ENCODE results near the gene DOK3. TPM values are rescaled to one million over a fixed set of nuclear protein-coding genes. Genes with fewer than 3 reads are reported as not detected.

The DOK3 gene
- total and polyA plus RNA-seq, 2 experiments from 2014 or later = 3.1 to 3.5 TPM

DNA sequence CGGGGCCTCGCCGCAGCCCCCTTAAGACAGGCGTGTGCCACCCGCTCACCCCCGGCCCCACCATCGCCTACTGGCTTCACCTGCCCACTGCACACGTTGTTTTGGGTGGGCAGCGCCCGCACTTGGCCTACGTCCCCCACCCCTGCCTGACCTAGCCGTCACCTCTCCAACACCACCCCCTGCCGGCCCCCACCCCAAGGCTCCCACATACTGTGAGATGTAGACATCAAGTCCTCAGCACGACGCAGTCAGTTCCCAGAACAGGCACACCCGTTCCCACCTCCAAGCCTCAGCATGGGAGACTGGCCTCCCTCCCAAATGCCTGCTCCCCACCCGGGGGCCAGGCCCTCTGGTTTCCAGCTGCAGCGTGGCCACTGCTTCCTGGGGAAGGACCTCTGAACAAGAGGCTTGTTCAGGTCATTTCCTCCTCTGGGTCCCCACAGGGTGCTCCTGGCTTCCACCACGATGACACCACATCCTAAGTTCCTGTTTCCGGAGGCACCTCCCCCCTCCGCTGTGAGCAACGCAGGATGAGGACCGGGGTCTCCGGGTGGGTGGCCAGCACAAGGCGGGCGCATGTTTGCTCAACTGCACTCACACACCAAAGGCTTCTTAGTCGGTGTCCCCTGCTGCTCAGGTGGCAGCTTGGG lies 47.5 kb downstream of the DOK3 start:
- H3K4me1 ChIP-seq (ENCODE audit: insufficient read depth) = no peaks in the 10 kb centered on the region
- H3K9me3 ChIP-seq (ENCODE audit: low read depth) = no peaks in the 10 kb centered on the region
- H3K9me2 ChIP-seq (replicated peaks; ENCODE audit: insufficient read depth) = no peaks in the 10 kb centered on the region
- no peak for DNase-seq (ENCODE audit: low spot score)
- peaks cover 5% of the 10 kb centered on the region for H3K36me3 ChIP-seq (replicated peaks; ENCODE audit: insufficient read depth, low read depth)
- H3K4me2 ChIP-seq = no peak overlapping the region
- no peak for TF ChIP-seq EZH2phosphoT487 (IDR thresholded peaks at IDR 0.05; ENCODE audit: low read depth, severe bottlenecking, unreplicated experiment)
- no peak for TF ChIP-seq CTCF (IDR thresholded peaks at IDR 0.05; ENCODE audit: poor library complexity)
- TF ChIP-seq EZH2 (IDR thresholded peaks at IDR 0.05; ENCODE audit: borderline replicate concordance) = no peak
- peaks cover 14% of the 10 kb centered on the region for H4K20me1 ChIP-seq (ENCODE audit: insufficient read depth, poor library complexity, severe bottlenecking)
- H3K79me2 ChIP-seq = peaks cover 3% of the 10 kb centered on the region
- no peak overlapping the region for H3K27ac ChIP-seq
- no peak overlapping the region for H2AFZ ChIP-seq
- WGBS (ENCODE audit: low lambda C conversion rate, missing lambda C conversion rate) = 95% methylated on average over 23 of the region's 27 CpGs
- H3K27me3 ChIP-seq = no peaks in the 10 kb centered on the region
- H3K4me3 ChIP-seq = no peak overlapping the region

GRCh38 chr5:177459819-177460628 lies 49.6 kb downstream of the DOK3 start:
- no peak overlapping the region for H3K27ac ChIP-seq
- H3K27me3 ChIP-seq = no peaks in the 10 kb centered on the region
- no peak overlapping the region for H3K4me3 ChIP-seq
- no peak overlapping the region for H3K4me2 ChIP-seq
- peaks cover 3% of the 10 kb centered on the region for H3K79me2 ChIP-seq
- peaks cover 7% of the 10 kb centered on the region for H3K4me1 ChIP-seq (ENCODE audit: insufficient read depth)
- no peak for TF ChIP-seq EZH2phosphoT487 (IDR thresholded peaks at IDR 0.05; ENCODE audit: low read depth, severe bottlenecking, unreplicated experiment)
- 95% methylated on average over 26 of the region's 28 CpGs for WGBS (ENCODE audit: low lambda C conversion rate, missing lambda C conversion rate)
- H2AFZ ChIP-seq = no peak overlapping the region
- no peaks in the 10 kb centered on the region for H3K9me3 ChIP-seq (ENCODE audit: low read depth)
- peaks cover under 1% of the 10 kb centered on the region for H3K36me3 ChIP-seq (replicated peaks; ENCODE audit: insufficient read depth, low read depth)
- H3K9me2 ChIP-seq (replicated peaks; ENCODE audit: insufficient read depth) = no peaks in the 10 kb centered on the region
- DNase-seq (ENCODE audit: low spot score) = no peak
- H4K20me1 ChIP-seq (ENCODE audit: insufficient read depth, poor library complexity, severe bottlenecking) = peaks cover 17% of the 10 kb centered on the region

GRCh38 chr5:177459357-177459756 lies 50.3 kb downstream of the DOK3 start:
- Histone ChIP-seq H3K4me1 (ENCODE audit: insufficient read depth) (peaks cover 7% of the 10 kb centered on the region), H3K4me2 (no peak overlapping the region), H3K79me2 (peaks cover 3% of the 10 kb centered on the region), H3K9me2 (replicated peaks; ENCODE audit: insufficient read depth) (no peaks in the 10 kb centered on the region), H3K27ac (no peak overlapping the region), H3K36me3 (replicated peaks; ENCODE audit: insufficient read depth, low read depth) (no peaks in the 10 kb centered on the region), H2AFZ (no peak overlapping the region), H3K9me3 (ENCODE audit: low read depth) (no peaks in the 10 kb centered on the region), H4K20me1 (ENCODE audit: insufficient read depth, poor library complexity, severe bottlenecking) (peaks cover 17% of the 10 kb centered on the region), H3K27me3 (no peaks in the 10 kb centered on the region), H3K4me3 (no peak overlapping the region)
- DNase-seq (ENCODE audit: low spot score) = no peak
- WGBS (ENCODE audit: low lambda C conversion rate, missing lambda C conversion rate) = 93% methylated on average over 5 of the region's 11 CpGs
- TF ChIP-seq CTCF (IDR thresholded peaks at IDR 0.05; ENCODE audit: poor library complexity) (no peak), EZH2phosphoT487 (IDR thresholded peaks at IDR 0.05; ENCODE audit: low read depth, severe bottlenecking, unreplicated experiment) (no peak), EZH2 (IDR thresholded peaks at IDR 0.05; ENCODE audit: borderline replicate concordance) (no peak)

GRCh38 chr5:177458912-177459350 lies 50.7 kb downstream of the DOK3 start:
- peaks cover 17% of the 10 kb centered on the region for H4K20me1 ChIP-seq (ENCODE audit: insufficient read depth, poor library complexity, severe bottlenecking)
- WGBS (ENCODE audit: low lambda C conversion rate, missing lambda C conversion rate) = 90% methylated on average over 14 of the region's 14 CpGs
- H3K9me2 ChIP-seq (replicated peaks; ENCODE audit: insufficient read depth) = no peaks in the 10 kb centered on the region
- no peak overlapping the region for H3K27ac ChIP-seq
- H3K4me1 ChIP-seq (ENCODE audit: insufficient read depth) = peaks cover 10% of the 10 kb centered on the region
- no peaks in the 10 kb centered on the region for H3K27me3 ChIP-seq
- H3K9me3 ChIP-seq (ENCODE audit: low read depth) = no peaks in the 10 kb centered on the region
- peaks cover 3% of the 10 kb centered on the region for H3K79me2 ChIP-seq
- H3K4me2 ChIP-seq = no peak overlapping the region
- no peak overlapping the region for H3K4me3 ChIP-seq
- TF ChIP-seq EZH2 (IDR thresholded peaks at IDR 0.05; ENCODE audit: borderline replicate concordance) = no peak
- TF ChIP-seq EZH2phosphoT487 (IDR thresholded peaks at IDR 0.05; ENCODE audit: low read depth, severe bottlenecking, unreplicated experiment) = no peak
- no peak for TF ChIP-seq CTCF (IDR thresholded peaks at IDR 0.05; ENCODE audit: poor library complexity)
- H3K36me3 ChIP-seq (replicated peaks; ENCODE audit: insufficient read depth, low read depth) = no peaks in the 10 kb centered on the region
- DNase-seq (ENCODE audit: low spot score) = peak; percentile 46
- H2AFZ ChIP-seq = no peak overlapping the region
